NCI-H345 (cell line): ENCODE measurements around the gene ABCA12.

ENCODE experiments used
- DNase-seq: peaks from one replicate; lab custom pipeline; 2025; lab: John Stamatoyannopoulos, UW

The ABCA12 gene

DNA sequence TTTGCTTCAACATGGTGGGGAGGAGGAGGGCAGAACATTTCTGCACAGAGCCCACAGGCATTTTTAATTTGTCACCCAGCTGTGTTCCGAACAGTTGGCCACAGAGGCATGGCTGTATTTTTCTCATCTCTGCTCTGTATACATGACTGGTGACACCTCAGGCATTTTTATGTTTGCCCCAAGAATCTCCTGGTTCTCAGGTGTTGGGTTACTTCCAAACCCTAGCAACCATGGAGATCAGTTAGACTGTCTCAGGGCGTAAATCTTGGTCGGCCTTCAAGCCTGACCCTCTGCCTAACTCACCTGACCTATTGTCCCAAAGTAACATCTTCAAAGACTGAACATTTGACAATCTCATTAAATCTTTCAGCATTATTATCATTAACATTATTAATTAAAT lies 100.0 kb downstream of the ABCA12 start:
- no peak for DNase-seq

DNA sequence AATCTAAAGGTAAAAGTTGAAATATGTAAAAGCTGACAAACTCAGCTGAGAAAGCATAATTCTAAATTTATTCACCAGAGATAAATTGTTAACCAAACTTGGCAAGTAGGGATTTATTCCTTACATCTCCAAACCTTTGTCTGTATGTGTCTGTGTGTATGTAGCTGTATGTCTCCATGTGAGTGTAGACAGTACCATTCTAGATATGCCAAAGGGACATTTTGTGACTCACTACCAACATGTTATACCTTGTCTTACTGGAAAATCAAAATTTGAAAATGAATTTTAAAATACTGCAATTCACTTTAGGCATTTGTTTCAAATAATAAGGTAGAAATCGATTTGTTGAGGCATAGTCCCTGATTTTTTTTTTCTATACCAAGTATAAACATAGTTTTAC lies 102.1 kb downstream of the ABCA12 start:
- no peak for DNase-seq

DNA sequence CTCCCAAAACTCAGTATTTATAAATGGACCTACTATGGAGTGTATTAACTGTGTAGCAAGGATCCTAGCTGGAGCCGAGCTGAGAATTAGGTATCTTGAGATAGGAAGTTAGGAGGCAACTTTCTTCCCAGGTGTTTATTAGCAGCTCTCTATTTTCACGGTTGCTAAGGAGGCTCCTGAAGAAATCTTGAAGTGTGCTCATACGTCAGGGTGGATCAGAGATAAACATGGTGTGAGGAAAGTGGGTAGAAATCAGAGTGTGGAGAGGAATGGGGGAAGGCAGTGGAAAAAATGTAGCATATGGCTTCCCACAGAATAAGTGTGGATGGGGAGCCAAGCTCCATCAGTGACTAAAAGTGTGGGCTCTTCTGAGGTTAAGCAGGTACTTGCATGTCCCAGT lies 104.3 kb downstream of the ABCA12 start:
- DNase-seq: no peak

DNA sequence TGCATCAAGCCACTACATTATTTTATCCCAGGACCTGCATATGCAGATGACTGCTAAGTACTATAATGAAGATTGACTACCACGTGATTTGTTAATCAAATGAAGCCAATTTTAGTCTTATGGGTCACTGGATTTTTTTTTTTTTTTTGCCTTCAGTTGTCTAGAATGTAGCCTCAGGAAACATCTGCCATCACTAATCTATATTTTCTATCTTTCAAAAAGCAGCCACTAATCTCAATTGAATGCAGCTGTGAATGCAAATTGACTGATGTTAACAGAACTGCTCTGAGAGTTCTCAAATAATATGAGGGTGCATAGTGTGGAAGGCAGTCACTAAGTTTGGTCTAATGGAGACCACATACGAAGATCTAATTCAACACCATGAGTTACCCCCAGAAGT lies 106.3 kb downstream of the ABCA12 start:
- DNase-seq: no peak

DNA sequence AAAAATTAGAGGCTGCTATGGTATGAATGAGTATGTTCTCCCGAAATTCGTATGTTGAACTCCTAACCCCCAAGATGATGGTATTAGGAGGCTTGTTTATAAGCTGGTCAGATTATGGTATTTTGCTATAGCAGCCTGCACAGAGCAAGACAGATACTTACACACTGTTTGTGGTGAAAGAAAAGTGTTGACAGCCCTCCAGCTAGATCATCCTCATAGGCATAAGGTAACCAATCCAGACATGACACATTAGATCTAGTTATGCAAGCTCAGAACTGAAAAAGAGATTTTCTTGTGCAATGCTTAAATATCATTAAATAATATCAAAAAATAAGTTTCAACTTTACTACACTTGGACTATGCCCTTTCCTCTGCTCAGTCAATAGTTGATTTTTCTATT lies 107.1 kb downstream of the ABCA12 start:
- no peak for DNase-seq

DNA sequence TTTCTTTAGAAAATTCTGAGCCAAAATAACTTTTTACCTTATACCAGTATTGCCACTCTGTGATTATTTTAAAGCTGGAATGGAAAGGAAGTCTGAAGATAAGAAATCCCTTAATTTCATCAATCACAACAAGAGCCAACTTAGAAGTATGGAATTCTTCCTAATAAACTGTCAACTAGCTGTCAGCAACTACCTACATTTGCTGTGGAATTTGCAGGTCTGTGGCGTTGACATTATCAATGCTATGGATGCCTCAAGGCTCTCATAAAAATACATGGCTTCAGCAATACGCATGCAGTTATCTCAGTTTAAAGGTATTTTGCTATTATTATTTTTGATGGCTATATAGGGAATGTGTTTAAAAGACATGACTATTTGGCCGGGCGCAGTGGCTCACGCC lies 108.5 kb downstream of the ABCA12 start:
- no peak for DNase-seq

DNA sequence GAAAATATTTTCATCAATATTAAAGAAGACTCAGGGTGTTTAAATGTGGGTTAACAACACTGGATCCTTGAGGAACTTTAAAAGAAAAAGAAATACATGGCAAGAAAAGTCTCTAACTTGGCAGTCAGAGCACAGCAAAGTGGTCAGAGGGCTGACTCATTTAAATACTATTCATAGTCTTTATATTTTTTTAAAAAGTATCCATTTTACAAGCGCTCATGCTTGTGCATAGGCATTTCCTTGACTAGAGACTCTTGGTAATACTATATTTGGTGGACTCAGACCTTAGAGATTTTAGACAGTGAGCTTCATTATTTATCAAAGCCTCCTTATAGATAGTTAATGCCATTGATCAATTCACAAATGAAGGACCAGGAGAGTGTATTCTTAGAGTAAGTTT lies 110.2 kb downstream of the ABCA12 start:
- no peak for DNase-seq

DNA sequence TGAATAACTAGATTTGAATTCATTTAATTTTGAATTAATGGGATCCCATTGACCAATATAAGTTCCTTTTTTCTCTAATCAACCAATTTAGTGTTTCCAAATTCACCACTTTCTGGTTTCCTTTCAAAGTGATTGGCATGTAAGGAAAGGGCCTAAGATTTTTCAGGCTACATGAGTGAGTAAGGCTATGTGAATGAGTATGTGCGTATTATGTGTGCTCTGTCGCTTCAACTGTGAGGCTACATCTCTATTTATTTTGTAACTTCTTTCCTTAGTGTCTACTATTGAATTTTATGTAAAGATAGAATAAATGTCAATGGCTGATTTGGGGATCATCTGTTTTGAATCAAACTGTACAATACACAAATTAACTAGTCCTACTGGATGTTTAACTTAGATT lies 110.6 kb downstream of the ABCA12 start:
- DNase-seq: no peak

DNA sequence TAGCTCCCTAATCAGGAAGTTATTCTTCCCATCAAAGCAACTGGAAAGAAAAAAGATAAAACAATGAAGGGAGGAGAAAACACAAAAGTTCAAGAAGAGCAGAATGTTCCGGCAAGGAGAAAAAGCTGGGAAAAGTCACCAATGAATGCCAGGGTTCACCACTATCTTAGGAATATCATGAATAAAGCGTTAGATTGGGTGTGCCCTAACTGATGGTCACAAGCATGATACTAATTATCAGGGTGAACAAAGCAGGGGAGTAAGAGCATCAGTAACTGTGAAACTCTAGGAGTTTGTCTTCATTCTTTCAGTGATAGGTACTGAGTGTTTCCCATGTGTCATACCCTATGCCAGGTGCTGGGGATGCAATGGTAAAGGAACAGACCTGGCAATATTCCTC lies 115.5 kb downstream of the ABCA12 start:
- DNase-seq: no peak

DNA sequence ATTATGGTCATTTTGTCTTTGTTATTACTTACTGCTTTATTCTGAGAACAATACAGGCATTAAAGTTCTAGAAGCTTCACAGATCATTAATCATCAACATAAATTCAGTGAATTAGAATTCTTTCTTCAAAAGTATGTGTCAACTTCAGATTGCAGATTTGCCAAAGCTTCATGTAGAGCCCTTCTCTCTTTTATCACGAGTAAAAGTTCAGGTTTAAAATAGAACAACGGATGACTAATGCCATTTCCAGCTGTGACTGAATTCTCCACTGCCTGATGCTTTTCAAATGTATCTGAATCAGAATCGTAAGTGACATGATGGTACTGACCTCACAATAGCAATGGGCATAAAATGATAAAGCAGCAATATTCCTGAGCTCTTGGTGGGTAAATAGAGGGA lies 116.0 kb downstream of the ABCA12 start:
- DNase-seq: no peak

DNA sequence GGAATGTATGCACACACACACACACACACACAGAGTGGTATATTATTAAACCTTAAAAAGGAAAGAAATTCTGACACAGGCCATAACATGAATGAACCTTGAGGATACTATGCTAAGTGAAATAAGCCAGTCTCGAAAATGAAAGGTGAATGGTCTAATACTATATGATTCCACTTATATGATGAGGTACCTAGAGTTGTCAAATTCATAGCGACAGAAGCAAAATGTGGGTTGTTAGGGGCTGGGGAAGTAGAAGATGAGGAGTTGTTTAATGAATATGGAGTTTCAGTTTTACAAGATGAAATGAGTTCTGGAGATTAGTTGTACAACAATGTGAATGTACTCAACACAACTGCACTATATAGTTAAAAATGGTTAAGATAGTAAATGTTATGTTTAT lies 118.1 kb downstream of the ABCA12 start:
- no peak for DNase-seq

DNA sequence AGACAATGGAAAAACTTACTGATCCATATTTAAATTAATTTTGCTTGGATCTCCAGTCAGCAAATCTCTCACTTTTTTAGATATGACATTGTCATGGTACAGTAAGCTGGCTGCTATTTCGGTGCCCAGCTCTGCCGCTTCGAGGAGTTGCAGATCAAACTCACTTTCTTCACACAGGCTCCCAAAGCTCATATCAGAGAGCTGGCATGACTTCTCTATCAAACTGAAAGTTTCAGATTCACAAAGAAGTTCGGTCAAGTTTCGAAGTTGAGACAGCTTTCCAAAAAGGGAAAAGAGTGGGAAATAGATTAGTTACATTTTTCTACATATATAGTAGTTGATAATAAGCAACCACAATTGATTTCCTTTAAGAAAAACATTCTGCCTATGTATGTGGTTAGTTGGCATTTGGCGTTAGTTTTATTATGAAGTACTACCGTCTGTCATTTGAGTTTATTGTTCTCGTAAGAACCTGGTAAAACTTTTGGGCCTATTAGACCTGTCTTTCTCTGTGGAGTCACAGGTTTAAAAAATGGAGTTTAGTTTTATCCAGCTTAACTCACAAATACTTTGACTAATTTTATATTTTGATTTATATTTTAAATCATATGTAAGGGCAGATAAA lies 118.8 kb downstream of the ABCA12 start:
- no peak for DNase-seq

DNA sequence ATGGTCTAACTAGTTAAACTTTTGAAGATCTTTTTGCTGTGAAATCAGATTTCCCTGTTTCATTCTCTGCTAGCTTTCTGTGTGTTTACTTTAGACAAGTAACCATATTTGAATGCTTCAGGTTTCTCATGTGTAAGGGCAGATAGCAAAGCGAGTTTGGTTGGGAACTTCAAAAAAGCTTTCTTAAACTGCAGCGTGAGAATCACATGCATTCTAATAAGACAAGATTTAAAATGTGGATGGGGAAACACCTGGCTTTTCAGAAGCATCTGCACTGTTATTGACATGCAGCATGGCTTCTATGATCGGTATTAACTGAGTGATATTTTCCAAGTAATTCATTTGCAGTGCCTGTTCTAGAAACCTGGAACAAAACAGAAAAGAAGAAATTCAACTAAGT lies 119.3 kb downstream of the ABCA12 start:
- no peak for DNase-seq

DNA sequence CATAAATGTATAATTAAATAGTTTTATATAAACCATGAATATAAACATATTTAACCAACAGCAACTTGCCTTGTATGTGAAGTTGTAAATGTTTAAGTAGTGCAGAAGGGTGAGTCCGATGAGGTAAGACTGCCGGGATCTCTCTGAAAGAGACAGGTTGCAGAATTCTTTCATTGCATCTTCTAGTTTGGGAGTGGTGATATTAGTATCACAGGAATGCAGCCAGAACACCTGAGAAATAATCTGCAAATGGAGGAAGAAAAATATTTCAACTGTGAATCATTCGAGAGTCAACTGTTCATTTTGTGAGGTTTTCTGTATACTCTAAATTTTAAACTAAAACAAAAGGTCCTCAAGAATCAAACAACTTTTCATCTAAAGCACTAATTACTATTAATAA lies 123.0 kb downstream of the ABCA12 start:
- no peak for DNase-seq

DNA sequence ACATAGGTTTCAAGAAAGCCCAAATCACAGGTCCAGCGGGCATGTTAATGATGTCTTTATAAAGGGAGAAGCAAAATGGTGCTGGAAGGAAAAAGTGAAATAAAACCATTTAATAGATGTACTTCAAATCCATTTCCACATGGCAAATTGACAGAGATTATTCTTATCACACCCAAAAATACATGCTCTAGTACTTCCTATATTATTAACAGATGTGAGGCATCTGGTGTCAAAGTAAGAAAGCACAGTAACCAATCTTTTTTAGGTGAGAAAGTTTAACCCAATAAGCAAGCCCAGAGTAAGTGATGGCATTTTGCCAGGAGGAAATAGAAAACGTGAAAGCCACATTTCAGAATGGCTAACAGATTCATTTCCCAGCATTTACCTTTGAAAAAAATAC lies 128.0 kb downstream of the ABCA12 start:
- DNase-seq: no peak

DNA sequence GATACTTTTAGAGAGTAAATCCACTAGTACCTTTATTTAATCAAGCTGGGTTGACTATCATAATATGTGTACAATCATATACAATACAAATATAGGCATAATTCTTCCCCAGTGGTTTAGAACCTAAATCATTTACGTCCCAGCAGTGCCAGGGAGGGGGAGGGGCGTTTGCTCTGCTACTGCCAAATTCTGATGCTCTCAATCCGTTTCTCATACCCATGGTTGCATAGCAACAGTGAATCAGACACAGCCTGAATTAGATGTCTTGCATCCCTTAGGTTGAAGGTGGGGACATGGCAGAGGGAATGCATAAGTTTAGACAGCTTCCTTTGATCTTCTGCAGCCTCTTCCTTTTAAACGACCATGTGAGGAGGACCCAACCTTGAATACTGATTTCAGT lies 135.4 kb downstream of the ABCA12 start:
- no peak for DNase-seq

DNA sequence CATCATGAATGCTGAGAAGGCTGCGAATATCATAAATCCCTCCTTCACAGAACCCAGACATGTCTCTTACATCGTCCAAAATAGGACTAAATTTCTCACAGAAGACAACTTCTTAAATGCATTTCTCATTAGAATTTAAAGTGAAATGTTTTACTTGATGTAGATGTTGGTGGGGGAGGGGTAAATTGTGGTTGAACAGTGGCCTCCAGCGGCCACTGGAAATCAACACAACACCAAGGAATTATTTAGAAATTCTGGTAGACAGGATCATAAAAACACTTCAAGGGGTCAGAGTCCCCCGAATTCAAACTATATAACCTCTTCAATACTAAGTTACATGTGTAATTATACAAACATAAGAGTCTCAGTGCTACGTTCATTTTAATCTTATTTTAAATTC lies 135.9 kb downstream of the ABCA12 start:
- no peak for DNase-seq

DNA sequence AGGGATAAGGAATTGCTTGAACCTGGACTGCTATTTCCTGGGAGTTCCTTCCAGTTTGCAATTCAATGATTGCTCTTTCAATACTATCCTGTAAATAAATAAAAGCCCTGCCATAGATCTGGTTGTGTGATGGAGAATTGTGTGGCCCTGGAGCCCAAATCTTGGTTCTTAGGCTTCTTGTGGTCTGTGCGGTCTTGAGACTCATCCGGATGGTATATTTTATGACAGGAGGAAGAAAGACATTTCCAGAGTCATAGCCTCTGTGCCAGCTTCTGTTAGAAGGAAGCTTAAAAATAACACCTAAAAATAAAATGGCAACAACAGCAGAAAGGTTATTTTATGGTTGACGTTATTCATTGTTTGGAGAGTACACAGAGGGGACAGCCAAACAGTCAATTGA lies 137.7 kb downstream of the ABCA12 start:
- no peak for DNase-seq

DNA sequence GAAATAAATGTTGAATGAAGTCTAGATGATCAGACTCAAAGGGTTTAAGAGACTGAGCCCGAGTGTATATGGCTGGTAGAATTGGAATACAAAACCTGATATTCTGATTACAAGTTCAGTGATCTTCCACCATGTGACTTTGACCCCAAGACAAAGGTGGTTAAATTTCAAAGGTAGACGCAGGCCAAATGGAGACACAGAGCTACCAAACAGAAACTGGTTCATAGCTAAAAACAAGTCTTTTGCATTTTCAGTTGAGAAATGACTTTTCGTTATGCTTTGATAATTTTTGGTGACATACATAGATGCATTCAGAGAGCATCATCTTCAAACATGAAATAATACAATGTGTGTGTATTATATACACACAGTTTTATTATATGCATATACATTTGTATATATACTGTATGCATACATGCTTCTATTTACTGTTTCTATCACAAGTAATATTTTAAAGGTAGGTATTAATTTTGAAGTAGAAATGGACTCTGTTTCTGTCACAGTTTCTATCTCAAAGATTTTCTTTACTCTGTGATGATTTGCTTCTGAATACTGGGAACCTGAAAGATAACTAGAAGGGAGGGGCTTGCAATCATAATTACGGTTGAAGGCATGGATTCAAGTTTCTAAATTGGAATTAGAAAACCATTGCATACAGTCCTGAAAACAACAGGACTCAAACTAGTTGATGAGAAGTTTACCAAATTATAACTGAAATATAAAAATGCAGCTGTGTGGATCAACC lies 142.3 kb downstream of the ABCA12 start:
- DNase-seq: no peak

DNA sequence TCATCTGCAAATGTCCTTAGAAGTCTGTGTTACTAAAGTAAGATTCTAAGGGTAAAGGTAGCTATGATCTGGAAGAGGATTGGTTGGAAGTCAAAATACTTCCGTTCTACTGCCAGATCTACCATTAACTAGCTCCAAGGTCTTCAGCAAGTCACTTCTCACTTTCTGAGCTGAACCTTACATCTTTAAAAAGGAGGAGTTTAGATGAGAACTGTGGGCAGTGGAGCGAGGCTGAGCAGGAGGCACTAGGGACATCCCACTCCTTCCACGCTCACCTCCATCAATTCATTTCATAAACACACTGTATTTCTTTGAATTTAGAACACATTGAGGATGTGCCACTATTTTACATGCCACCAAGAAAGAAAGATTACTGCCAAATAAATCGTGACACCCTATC lies 143.0 kb downstream of the ABCA12 start:
- no peak for DNase-seq

DNA sequence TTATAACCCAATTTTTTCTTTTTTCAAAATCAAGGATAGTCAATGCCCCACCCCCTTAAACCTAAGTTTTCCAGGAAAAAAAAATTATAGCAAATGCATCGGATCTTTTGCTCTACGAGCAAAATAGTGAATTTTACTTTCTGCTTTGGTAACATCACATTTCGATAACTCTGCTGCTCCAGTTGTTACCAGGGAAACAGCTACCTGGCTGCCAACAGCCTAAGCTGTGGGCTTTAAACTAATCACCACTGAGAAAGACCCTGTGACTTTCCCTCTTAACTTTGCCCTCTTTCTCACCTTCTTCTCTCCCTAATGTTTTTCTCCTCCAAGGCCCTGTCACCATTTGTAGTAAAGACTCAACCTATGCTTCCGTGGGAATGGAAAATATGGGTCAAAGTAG lies 145.5 kb downstream of the ABCA12 start:
- no peak for DNase-seq

DNA sequence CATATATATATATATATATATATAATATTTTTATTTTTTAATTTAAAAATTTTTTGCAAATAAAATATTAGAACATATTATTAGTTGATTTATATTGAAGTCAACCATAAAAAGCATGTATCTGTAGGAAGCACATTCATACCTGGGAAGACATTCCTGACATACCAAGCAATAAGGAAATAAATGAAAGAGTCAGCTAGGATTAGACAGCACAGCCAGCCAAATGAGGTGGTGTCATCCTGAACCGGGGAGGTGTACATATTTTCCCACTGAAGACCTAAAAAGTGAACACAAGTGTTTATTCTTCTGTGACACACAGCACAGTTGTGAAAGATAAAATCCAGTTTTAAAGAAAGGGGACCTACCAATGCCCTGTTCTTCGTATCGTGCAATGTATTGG lies 149.2 kb downstream of the ABCA12 start:
- no peak for DNase-seq

DNA sequence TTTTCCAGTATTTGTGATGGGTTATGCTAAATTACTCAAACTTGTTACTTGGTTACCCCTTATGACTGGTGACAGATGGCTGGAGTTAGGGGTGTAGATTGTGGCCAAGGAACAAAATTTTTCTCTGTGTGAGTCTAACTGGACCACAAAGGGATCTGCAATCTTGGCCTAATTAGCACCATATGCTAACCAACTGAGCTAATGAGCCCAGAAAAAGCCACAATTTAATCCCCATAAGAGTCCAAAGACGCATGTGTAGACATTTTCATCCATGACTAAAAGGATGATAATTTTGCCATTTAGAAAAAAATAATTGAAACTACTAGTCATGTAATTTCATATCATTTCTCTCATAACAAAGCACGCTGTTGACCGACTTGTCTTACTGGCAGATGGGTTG lies 151.2 kb downstream of the ABCA12 start:
- no peak for DNase-seq

DNA sequence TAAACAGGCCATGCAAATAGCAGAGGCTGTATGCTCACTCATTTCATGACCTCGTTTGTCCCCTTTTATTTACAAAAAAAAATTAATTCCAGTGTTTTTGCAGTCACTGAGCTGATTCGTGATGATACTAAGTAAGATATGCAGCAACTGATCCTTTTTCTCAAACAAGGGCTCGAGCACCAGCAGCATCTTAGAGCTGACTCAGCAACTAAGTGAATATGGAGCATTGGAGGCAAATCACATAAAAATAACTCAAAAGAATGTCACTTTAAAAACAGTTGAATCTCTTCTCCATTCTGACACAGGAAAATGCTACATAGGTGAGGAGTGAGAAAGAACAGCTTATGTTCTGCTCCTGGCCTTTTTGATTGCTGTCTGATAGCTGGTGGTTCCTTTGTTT lies 152.8 kb downstream of the ABCA12 start:
- DNase-seq: no peak
